Lung (tissue), 12 donors: Measurements from ENCODE around the gene FCHO1. TPM values are rescaled to one million over a fixed set of nuclear protein-coding genes. Genes with fewer than 3 reads are reported as not detected.

Experiments
- ATAC-seq: fragments of 200-7000 bp; cut with Tn5 transposase; one replicate; pipeline ENCODE4 v1.9.1; 2020; ENCODE audit warnings: moderate number of reproducible peaks; ENCODE audit not compliant: insufficient read depth, low FRiP score
- DNase-seq, 3 donors: peaks; one replicate each; pipeline ENCODE4 v3.0.0-alpha.2; 2013 to 2017
- H3K27ac ChIP-seq, 2 donors: one replicate each; pipeline ENCODE4 v1.5.1; 2013; ENCODE audit warnings: mild to moderate bottlenecking in 2 of 2, moderate library complexity in 2 of 2, control low read depth in 1 of 2, inconsistent platforms in 1 of 2, low read depth in 1 of 2, low read length in 1 of 2
- H3K27me3 ChIP-seq, 3 donors: one replicate each; pipeline ENCODE4 v1.5.1; 2013; ENCODE audit warnings: low read length in 2 of 3; ENCODE audit not compliant: control insufficient read depth in 3 of 3, insufficient read depth in 3 of 3
- H3K36me3 ChIP-seq, 4 donors: one replicate each; pipeline ENCODE4 v1.5.1; 2013; ENCODE audit warnings: low read length in 4 of 4, mild to moderate bottlenecking in 1 of 4, moderate library complexity in 1 of 4; ENCODE audit not compliant: control insufficient read depth in 4 of 4, insufficient read depth in 4 of 4
- H3K4me1 ChIP-seq, 5 donors: one replicate each; pipeline ENCODE4 v1.5.1; 2013; ENCODE audit warnings: low read length in 5 of 5, mild to moderate bottlenecking in 2 of 5, moderate library complexity in 1 of 5; ENCODE audit not compliant: control insufficient read depth in 5 of 5, insufficient read depth in 5 of 5
- H3K4me3 ChIP-seq: one replicate; pipeline ENCODE4 v1.5.1; 2013; ENCODE audit warnings: mild to moderate bottlenecking, control low read depth, moderate library complexity
- H3K9ac ChIP-seq, 2 donors: one replicate each; pipeline ENCODE4 v1.5.1; 2013; ENCODE audit warnings: low read length in 2 of 2, control low read depth in 1 of 2; ENCODE audit not compliant: insufficient read depth in 1 of 2
- H3K9me3 ChIP-seq, 4 donors: one replicate each; pipeline ENCODE4 v1.5.1; 2013; ENCODE audit warnings: low read length in 3 of 4, mild to moderate bottlenecking in 1 of 4, moderate library complexity in 1 of 4; ENCODE audit not compliant: control insufficient read depth in 4 of 4, insufficient read depth in 3 of 4
- WGBS, 2 donors: extraction: QIAGEN DNeasy Blood & Tissue Kit; methylation state at CpG; one replicate each; pipeline ENCODE4 v1.1.7; 2013; 5-methylcytosine and 5-hydroxymethylcytosine counted together
- polyA plus RNA-seq, 2 donors: library from polyadenylated mRNA; stranded (reverse); fragments of 200-250 nt; gene quantifications; one replicate each; pipeline ENCODE4 v1.2.1, GENCODE V29; 2013
- total RNA-seq, 2 donors: library from RNA; depleted of rRNA in 1 of 2; stranded (reverse); fragments of >200 nt in 1 of 2; gene quantifications; one replicate each; pipeline ENCODE4 v1.2.1, GENCODE V29; 2014 to 2021
- TF ChIP-seq, protein P1 (sequence below): IDR thresholded peaks from 2 replicates; pipeline ENCODE4 v1.5.1; 2012; ENCODE audit warnings: mild to moderate bottlenecking; ENCODE audit errors: control extremely low read depth, extremely low read depth
- donor health status: control.
- donor health status: control.
- donor health status: Bipolar disorder and iron deficiency.
- donor health status: healthy.
- donor health status: DM: yes; HTN: yes; CAD: no.

FCHO1 gene
- total and polyA plus RNA-seq, 4 donors: 3.2 to 10.4 (median 7.8) TPM

DNA sequence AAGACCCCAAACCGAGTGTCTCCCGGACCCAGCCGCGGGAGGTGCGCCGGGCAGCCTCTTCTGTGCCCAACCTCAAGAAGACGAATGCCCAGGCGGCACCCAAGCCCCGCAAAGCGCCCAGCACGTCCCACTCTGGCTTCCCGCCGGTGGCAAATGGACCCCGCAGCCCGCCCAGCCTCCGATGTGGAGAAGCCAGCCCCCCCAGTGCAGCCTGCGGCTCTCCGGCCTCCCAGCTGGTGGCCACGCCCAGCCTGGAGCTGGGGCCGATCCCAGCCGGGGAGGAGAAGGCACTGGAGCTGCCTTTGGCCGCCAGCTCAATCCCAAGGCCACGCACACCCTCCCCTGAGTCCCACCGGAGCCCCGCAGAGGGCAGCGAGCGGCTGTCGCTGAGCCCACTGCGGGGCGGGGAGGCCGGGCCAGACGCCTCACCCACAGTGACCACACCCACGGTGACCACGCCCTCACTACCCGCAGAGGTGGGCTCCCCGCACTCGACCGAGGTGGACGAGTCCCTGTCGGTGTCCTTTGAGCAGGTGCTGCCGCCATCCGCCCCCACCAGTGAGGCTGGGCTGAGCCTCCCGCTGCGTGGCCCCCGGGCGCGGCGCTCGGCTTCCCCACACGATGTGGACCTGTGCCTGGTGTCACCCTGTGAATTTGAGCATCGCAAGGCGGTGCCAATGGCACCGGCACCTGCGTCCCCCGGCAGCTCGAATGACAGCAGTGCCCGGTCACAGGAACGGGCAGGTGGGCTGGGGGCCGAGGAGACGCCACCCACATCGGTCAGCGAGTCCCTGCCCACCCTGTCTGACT is 24.1 kb upstream of the FCHO1 start:
- no peak overlapping the region for H3K4me3 ChIP-seq
- H3K27ac ChIP-seq: no peak overlapping the region
- no peak overlapping the region for H3K9ac ChIP-seq
- H3K36me3 ChIP-seq: peaks cover 12 to 65% (median 21%) of the 10 kb centered on the region in 4 donors
- peaks cover 0 to 3% (median 0%) of the 10 kb centered on the region in 5 donors for H3K4me1 ChIP-seq
- ATAC-seq (no peak), DNase-seq (no peak)
- H3K27me3 ChIP-seq: no peaks in the 10 kb centered on the region
- H3K9me3 ChIP-seq: no peaks in the 10 kb centered on the region
- TF ChIP-seq, protein P1, sequence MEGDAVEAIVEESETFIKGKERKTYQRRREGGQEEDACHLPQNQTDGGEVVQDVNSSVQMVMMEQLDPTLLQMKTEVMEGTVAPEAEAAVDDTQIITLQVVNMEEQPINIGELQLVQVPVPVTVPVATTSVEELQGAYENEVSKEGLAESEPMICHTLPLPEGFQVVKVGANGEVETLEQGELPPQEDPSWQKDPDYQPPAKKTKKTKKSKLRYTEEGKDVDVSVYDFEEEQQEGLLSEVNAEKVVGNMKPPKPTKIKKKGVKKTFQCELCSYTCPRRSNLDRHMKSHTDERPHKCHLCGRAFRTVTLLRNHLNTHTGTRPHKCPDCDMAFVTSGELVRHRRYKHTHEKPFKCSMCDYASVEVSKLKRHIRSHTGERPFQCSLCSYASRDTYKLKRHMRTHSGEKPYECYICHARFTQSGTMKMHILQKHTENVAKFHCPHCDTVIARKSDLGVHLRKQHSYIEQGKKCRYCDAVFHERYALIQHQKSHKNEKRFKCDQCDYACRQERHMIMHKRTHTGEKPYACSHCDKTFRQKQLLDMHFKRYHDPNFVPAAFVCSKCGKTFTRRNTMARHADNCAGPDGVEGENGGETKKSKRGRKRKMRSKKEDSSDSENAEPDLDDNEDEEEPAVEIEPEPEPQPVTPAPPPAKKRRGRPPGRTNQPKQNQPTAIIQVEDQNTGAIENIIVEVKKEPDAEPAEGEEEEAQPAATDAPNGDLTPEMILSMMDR: no peak
- WGBS, 2 donors: 94 to 95% methylated on average over 62 of the region's 62 CpGs

- DNase-seq (no peak), ATAC-seq (no peak)
- Histone ChIP-seq H3K9me3 (no peaks in the 10 kb centered on the region), H3K27me3 (no peaks in the 10 kb centered on the region), H3K4me1 (peaks cover 0 to 1% (median 0%) of the 10 kb centered on the region in 5 donors), H3K27ac (no peak overlapping the region), H3K9ac (no peak overlapping the region), H3K36me3 (peaks cover 16 to 71% (median 23%) of the 10 kb centered on the region in 4 donors), H3K4me3 (no peak overlapping the region)
- WGBS, 2 donors: 93 to 96% methylated on average over 19 of the region's 19 CpGs
- TF ChIP-seq, protein P1: no peak
Observed at GRCh38 chr19:17727843-17728242, 23.4 kb upstream of the FCHO1 start.

DNA sequence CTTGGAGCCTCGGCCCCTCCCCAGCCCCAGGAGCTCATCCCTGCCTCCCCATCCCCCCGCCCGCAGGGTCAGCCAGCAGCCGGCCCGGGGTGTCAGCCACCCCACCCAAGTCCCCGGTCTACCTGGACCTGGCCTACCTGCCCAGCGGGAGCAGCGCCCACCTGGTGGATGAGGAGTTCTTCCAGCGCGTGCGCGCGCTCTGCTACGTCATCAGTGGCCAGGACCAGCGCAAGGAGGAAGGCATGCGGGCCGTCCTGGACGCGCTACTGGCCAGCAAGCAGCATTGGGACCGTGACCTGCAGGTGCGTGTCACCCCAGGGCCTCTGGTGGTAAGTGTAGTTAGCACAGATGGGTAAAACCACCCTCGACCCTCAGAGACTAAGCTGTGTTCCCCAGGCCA is 18.1 kb upstream of the FCHO1 start:
- no peak overlapping the region for H3K9ac ChIP-seq
- 97 to 98% methylated on average over 22 of the region's 22 CpGs for WGBS, 2 donors
- peaks cover 5 to 55% (median 27%) of the 10 kb centered on the region in 4 donors for H3K36me3 ChIP-seq
- DNase-seq: no peak
- no peaks in the 10 kb centered on the region for H3K27me3 ChIP-seq
- H3K4me1 ChIP-seq: peaks cover 0 to 3% (median 0%) of the 10 kb centered on the region in 5 donors
- H3K9me3 ChIP-seq: peaks cover 0 to 5% (median 0%) of the 10 kb centered on the region in 4 donors
- ATAC-seq: no peak
- TF ChIP-seq, protein P1: no peak
- H3K27ac ChIP-seq: no peak overlapping the region
- H3K4me3 ChIP-seq: no peak overlapping the region
